ENCODE data around the gene PPP1R16B. TPM values are rescaled to one million over a fixed set of nuclear protein-coding genes. Genes with fewer than 3 reads are reported as not detected.

Gene PPP1R16B
- total RNA-seq, 4 donors from 2014 or later, result 6.3 to 14.4 (median 9.0) TPM

DNA sequence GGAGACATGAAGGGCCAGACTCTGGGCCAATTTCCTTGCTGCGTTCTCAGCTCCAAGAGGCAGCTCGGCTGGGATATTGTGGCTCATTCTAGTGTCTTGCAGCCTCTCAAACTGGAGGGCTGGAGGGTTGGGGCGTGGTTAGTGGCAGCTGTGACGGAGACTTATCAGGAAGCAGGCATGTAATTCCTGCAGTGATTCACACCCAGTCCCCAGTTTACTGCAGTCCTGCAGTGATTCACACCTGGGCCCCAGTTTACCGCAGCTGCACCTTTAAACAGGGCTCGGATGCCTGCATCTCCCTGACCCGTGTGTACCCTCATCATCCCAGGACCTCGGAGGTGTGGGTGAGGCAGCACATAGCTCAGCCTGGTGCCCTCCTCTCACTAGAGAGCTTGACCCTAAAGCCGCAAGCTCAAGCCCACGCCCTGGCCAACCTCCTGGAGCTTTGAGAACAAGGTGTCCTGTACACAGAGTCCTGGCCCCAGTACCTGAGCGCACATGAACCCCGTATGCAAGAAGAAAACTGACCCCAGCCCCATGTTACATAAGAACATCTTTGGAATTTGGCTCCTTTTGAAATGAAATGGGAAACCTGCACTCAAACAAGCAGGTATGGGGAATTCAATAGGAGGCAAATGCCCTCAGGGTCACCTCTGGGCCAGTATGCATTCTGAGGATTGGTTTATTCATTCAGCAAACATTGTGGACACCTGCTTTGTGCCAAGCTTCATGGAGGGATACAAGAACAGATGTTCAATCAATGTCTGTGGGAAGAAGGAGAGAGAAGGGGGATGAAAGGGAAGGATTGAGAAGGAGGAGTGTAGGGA, 65.4 kb downstream of the PPP1R16B start:
- WGBS, 2 donors, result 51 to 61% methylated on average over 12 of the region's 12 CpGs
- H3K9me3 ChIP-seq, result no peaks in the 10 kb centered on the region
- no peaks in the 10 kb centered on the region for H3K27me3 ChIP-seq
- peaks cover 0 to 8% of the 10 kb centered on the region in 2 donors for H3K4me1 ChIP-seq
- H3K36me3 ChIP-seq, result no peaks in the 10 kb centered on the region
- H3K4me3 ChIP-seq (replicated peaks in 1 of 3), result no peak overlapping the region
- intact Hi-C loops (cut with DNase I), result no loop called here
- TF ChIP-seq, protein P1, sequence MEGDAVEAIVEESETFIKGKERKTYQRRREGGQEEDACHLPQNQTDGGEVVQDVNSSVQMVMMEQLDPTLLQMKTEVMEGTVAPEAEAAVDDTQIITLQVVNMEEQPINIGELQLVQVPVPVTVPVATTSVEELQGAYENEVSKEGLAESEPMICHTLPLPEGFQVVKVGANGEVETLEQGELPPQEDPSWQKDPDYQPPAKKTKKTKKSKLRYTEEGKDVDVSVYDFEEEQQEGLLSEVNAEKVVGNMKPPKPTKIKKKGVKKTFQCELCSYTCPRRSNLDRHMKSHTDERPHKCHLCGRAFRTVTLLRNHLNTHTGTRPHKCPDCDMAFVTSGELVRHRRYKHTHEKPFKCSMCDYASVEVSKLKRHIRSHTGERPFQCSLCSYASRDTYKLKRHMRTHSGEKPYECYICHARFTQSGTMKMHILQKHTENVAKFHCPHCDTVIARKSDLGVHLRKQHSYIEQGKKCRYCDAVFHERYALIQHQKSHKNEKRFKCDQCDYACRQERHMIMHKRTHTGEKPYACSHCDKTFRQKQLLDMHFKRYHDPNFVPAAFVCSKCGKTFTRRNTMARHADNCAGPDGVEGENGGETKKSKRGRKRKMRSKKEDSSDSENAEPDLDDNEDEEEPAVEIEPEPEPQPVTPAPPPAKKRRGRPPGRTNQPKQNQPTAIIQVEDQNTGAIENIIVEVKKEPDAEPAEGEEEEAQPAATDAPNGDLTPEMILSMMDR (IDR thresholded peaks at IDR 0.05), result no peak
- TF ChIP-seq POLR2A (IDR thresholded peaks at IDR 0.05), result no peak
- DNase-seq, result no peak
- H3K27ac ChIP-seq, result no peak overlapping the region

DNA sequence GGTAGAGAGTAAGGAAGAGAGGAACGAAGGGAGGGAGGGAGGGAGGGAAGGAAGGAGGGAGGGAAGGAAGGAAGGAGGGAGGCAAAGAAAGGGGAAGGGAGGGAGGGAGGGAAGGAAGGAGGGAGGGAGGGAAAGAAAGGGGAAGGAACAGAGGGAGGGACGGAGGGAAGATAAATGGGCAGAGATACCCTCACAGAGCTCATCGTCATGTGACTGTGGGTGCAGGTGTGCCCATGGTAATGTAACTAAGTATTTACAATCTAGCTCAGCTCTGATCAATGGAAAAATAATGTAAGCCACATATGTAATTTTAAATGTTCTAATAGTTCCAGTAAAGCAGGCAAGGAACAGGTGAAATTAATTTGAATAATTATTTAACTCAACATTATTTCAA, 66.1 kb downstream of the PPP1R16B start:
- 51 to 66% methylated on average over 3 of the region's 3 CpGs for WGBS, 2 donors
- TF ChIP-seq, protein P1 (IDR thresholded peaks at IDR 0.05), result no peak
- no peak for TF ChIP-seq POLR2A (IDR thresholded peaks at IDR 0.05)
- Histone ChIP-seq H3K4me3 (replicated peaks in 1 of 3) (no peak overlapping the region), H3K9me3 (no peaks in the 10 kb centered on the region), H3K36me3 (no peaks in the 10 kb centered on the region), H3K27ac (no peak overlapping the region), H3K4me1 (peaks cover 0 to 8% of the 10 kb centered on the region in 2 donors), H3K27me3 (no peaks in the 10 kb centered on the region)
- DNase-seq, result no peak
- intact Hi-C loops (cut with DNase I), result no loop called here

DNA sequence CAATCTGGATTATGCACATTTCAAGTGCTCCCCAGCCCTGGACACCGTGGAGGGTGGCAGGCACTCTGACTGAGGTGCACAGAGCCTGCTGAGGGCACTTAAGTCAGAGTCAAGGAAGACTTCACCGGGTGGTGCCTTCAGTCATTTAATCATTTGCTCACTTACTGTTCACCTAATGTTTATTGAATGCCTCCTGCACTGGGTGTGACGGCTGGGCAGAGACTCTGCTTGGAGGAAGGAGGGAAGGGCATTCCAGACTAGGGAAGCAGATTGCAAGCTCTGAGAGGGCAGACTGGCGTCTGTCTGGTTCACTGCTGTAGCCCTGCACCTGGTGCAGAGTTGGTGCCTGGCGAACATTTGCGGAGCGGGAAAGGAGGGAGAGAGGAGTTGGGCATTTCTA, 66.5 kb downstream of the PPP1R16B start:
- no peak for TF ChIP-seq POLR2A (IDR thresholded peaks at IDR 0.05)
- TF ChIP-seq, protein P1 (IDR thresholded peaks at IDR 0.05), result no peak

DNA sequence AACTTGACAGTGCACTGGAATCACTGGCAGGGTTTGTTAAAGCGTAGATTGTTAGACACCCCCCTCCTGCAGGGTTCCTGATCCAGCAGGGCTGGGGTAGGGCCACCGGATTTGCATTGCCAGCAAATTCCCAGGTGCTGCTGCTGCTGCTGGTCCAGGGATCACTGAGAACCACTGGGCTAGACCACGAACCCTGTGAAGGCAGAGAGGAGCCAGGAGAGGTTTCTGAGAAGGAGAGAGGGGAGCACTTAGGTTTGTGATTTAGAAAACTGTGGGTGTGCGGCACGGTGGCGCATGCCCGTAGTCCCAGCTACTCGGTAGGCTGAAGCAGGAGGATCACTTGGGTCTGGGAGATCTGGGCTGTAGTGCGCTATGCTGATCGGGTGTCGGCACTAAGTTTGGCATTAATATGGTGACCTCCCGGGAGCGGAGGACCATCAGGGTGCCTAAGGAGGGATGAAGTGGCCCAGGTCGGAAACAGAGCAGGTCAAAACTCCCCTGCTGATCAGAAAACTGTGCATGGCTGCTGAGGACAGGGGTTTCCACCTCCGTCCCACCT, 67.1 kb downstream of the PPP1R16B start:
- peaks cover 0 to 8% of the 10 kb centered on the region in 2 donors for H3K4me1 ChIP-seq
- H3K36me3 ChIP-seq, result no peaks in the 10 kb centered on the region
- TF ChIP-seq, protein P1 (IDR thresholded peaks at IDR 0.05), result no peak
- no peak for TF ChIP-seq POLR2A (IDR thresholded peaks at IDR 0.05)
- no peaks in the 10 kb centered on the region for H3K27me3 ChIP-seq
- H3K27ac ChIP-seq, result no peak overlapping the region
- WGBS, 2 donors, result 72 to 85% methylated on average over 15 of the region's 15 CpGs
- H3K9me3 ChIP-seq, result no peaks in the 10 kb centered on the region
- H3K4me3 ChIP-seq (replicated peaks in 1 of 3), result no peak overlapping the region
- no peak for DNase-seq
- intact Hi-C loops (cut with DNase I), result no loop called here

More for the DNA sequence above, 66.5 kb downstream of the PPP1R16B start:
- H3K36me3 ChIP-seq, result no peaks in the 10 kb centered on the region
- no peaks in the 10 kb centered on the region for H3K9me3 ChIP-seq
- DNase-seq, result no peak
- H3K4me3 ChIP-seq (replicated peaks in 1 of 3), result no peak overlapping the region
- WGBS, 2 donors, result 61 to 62% methylated on average over 7 of the region's 7 CpGs
- no peak overlapping the region for H3K27ac ChIP-seq
- H3K4me1 ChIP-seq, result peaks cover 0 to 8% of the 10 kb centered on the region in 2 donors
- intact Hi-C loops (cut with DNase I), result no loop called here
- no peaks in the 10 kb centered on the region for H3K27me3 ChIP-seq

DNA sequence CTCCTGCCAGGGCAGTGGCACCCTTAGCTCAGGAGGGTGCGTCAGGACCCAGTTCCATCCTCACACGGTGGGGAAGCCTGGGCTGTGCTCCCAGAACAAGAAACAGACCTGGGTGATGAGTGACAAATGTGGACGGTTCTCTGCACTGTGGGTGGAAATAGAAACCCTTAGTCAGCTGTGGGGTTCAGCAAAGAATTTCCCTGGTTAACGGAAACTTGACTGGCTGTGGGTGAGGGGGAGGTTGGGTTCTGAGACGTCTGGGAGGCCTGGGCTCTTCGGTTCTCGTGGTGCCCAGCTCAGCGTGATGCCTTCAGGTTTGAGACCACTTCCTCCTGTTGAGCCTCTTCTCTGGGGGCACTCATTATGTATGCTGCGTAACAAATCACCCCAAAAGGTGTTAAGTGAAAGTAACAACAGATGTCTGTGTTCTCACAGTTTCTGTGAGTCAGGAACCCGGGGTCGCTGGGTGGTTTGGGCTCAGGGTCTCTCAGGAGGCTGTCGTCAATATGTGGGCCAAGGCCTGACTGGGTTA, 67.6 kb downstream of the PPP1R16B start:
- Histone ChIP-seq H3K4me1 (peaks cover 0 to 8% of the 10 kb centered on the region in 2 donors), H3K36me3 (no peaks in the 10 kb centered on the region), H3K9me3 (no peaks in the 10 kb centered on the region), H3K27ac (no peak overlapping the region), H3K4me3 (replicated peaks in 1 of 3) (no peak overlapping the region), H3K27me3 (no peaks in the 10 kb centered on the region)
- WGBS, 2 donors, result 68 to 81% methylated on average over 10 to 12 of the region's 12 CpGs
- DNase-seq, result no peak
- intact Hi-C loops (cut with DNase I), result no loop called here
- no peak for TF ChIP-seq POLR2A (IDR thresholded peaks at IDR 0.05)
- TF ChIP-seq, protein P1 (IDR thresholded peaks at IDR 0.05), result no peak
